Right renal cortex interstitium (tissue), 3 donors: ENCODE data around the gene APBB2. TPM values are rescaled to one million over a fixed set of nuclear protein-coding genes. Genes with fewer than 3 reads are reported as not detected.

Source experiments
- DNase-seq, 3 donors: peaks; one replicate each; pipeline ENCODE4 v3.0.0-alpha.2; 2013; ENCODE audit warnings: low read depth in 3 of 3, low spot score in 2 of 3
- polyA plus RNA-seq, 3 donors: library from polyadenylated mRNA; unstranded; fragments of 120-200 nt; gene quantifications; one replicate each; pipeline ENCODE4 v1.2.1, GENCODE V29; 2013; ENCODE audit not compliant: insufficient read length in 3 of 3

APBB2 gene
- polyA plus RNA-seq, 3 donors, result 46.8 to 52.3 (median 47.7) TPM

- DNase-seq, result no peak
Measured at GRCh38 chr4:40991908-40992307, 222.4 kb downstream of the APBB2 start.

GRCh38 chr4:40990899-40991265, 223.5 kb downstream of the APBB2 start:
- DNase-seq, result no peak

DNA sequence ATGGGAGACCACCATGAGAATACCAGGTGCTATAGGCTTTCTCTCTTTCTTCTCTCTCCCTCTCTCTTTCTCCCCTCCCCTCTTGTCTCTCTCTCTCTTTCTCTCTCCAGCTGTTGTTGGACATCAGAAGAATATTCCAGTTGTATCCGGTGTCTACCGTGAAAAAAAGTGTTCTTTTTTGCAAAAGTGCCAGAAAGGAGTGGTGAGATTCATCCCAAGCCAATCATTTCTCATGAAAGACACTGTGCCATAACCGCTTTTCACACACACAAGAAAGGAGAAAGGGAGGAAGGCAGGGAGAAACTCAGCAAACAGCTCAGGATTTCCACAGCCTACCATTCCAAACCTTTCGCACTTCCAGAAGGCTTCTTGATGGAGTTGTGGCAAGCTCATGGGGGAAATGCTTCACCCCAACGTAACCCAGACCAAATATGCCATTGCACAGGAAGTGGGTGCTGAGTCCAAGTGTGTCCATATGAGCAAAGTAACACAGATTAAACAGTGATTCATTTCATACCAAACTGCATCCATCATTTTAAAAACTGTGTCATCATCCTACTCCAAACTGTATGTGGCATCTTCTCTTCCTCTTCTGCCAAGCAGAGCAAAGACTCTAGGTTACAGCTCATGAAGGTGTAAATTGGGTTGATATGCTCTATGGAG, 224.0 kb downstream of the APBB2 start:
- no peak for DNase-seq

DNA sequence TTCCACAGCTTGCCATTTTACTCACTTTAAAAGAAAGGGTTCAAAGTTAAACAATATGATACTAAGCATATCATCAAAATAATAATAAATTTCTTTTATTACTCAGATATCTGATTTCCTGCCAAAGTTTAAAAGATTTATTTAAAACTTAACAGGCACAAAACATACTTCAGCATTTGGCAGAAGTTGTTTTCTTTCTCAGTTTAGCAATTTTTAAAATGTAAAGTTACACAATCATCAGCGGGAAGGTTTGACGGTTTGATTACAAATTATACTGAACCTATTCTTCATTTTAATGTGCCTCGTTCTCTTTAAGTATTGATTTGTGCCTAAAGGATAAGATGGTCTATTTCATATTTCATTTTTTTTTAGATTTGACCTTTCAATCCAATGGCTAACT, 227.2 kb downstream of the APBB2 start:
- no peak for DNase-seq

DNA sequence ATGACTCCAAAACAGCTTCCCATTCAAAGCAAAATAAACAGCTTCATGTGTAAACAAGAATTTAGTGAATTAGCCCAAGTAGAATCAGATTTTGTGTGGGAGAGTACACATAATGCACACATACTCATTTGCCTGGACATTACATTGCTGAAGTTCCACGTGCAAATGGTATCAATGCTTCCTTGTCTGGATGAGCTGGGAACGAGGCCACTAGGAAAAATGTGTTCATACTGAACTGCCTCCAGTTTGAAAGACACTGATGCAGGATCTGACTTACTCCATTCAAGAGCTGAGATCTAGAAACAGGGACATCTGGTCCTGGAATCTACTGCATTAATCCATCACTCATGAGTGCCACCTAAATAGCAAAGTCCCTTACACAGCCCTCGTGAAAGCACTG, 228.0 kb downstream of the APBB2 start:
- no peak for DNase-seq

DNA sequence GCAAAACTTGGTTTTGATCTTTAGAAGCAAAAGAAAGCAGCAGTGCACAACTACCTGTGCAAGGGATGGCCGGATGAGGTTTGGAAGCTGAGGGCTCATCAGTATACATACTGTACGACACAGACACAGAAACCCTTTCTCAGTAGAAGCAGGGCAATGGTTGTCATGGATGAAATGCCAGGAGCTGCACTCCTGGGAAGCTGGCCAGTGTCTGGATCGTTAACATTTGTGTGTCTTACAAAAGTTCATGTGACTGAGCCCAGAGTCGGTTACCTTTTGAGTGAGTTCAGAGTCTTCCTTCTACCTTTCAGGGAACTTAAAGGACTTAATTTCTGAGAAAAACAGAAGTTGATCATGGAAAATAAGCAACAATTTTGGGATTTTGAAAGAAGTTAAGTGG, 230.3 kb downstream of the APBB2 start:
- no peak for DNase-seq

DNA sequence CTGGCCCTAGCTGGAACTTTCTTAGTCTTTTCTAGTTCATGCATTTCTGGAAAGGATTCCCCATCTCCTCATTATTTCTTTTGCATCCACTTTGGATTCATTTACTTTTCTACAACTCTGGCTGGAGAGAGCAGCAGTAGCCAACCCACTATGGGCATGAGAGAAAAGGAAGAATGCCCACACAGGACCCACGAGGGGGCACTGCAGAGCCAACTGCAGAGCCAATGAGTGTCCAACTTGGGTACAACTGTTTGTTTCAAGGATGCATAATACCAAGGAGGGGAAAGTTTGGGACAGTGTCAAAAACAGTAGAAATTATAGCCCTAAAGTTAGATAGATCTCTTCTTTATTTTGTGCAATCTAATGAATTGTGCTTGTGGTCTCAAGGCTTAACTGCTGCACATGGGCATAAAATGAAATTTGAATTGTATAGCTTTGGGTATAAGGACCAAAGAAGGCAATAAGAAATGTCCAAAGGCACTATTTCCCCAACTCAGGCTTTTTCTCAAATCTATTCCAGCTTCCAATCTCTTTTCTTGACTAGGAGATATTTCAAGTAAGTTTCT, 233.9 kb downstream of the APBB2 start:
- DNase-seq, result no peak

GRCh38 chr4:40978548-40978947, 235.8 kb downstream of the APBB2 start:
- DNase-seq, result no peak

DNA sequence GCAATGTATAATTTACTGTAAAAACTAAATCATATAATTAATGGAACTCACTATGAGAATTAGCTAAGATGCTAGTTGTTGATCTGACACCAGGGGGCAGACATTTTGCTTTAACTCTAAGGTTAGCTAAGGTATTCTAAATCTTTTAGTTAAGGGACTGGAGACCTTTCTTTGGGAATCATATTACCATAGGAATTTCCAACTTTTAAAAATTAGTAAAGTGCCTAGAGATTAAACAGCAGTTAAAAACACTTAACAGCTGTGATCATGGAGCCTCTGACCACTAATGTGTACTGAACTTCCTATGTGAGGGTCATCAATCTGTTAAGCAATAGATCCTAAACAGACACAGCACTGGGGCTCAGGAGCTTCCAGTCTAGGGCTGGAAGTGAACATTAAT, 238.0 kb downstream of the APBB2 start:
- DNase-seq, result peak; percentile 50 to 55 (median 52)

- DNase-seq, result no peak
Measured at GRCh38 chr4:40972722-40973121, 241.6 kb downstream of the APBB2 start.

DNA sequence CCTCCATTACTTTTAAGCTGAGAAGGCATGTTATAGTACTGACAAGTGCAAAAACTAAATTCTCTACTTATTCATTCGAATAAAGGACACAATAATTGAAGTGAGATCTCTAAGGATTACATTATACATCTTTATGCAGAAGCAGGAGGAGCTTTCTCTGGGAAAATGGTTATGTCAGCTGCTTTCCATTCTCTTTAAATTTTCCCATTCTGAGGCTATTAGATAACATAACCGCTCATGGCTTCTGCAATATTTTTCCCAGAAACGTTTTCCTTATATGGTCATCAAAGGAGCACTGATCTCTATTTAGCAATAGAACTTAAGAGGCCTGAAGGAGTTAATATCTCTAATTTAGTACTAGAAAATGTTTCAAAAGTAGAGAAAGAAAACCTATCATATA, 243.0 kb downstream of the APBB2 start:
- no peak for DNase-seq

- no peak for DNase-seq
Measured at GRCh38 chr4:40969501-40969900, 244.8 kb downstream of the APBB2 start.

GRCh38 chr4:40967550-40967949, 246.8 kb downstream of the APBB2 start:
- DNase-seq, result no peak

GRCh38 chr4:40966091-40966490, 248.3 kb downstream of the APBB2 start:
- no peak for DNase-seq

- DNase-seq, result no peak
Measured at GRCh38 chr4:40963897-40964478, 250.4 kb downstream of the APBB2 start.

DNA sequence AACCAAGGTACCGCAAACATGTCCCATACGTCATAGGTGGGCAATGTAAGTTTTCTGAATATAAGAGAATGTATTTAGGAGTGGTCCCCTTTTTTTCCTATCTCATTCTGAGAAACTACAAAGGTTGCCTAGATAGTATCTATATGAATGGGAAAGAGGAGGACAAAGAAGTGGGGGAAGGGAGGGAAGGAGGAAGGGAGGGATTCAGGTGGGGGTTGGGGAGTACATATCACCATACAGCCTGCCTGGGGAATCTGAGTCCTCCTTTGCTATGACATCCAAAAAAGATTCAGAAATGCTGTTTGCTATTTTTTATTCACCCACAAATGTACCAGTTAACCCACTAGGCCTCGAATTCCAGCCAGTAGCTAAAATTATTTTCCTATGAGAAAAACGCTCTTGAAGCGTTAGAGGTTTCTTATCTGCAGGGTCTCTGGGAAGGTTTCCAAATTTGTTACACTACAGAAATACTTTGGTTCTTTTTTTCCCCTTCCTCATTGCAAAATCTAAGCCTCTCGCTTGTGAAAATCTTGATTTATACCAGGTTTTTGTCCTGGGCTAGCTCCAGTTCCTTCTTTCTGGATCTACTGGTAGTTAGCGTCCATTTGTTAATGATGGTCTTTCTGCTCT, 251.7 kb downstream of the APBB2 start:
- DNase-seq, result no peak

DNA sequence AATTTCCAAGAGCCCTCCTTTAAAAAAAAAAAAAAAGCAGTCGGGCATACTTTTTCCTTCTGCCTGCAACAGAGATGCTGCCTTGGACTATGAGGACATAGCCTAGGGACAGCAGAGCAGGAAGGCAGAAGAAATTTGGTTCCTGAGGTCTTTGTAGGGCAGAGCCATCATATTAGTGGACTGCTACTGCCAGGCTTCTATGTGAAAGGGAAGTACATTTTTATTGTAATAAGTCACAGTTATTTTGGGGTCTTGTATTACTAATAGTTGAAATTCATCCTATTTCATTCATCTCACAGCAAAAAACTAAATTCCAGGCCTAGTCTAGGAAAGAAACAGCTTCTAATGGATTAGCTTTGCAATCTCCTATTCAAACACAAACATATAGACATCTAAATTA, 253.4 kb downstream of the APBB2 start:
- no peak for DNase-seq

DNA sequence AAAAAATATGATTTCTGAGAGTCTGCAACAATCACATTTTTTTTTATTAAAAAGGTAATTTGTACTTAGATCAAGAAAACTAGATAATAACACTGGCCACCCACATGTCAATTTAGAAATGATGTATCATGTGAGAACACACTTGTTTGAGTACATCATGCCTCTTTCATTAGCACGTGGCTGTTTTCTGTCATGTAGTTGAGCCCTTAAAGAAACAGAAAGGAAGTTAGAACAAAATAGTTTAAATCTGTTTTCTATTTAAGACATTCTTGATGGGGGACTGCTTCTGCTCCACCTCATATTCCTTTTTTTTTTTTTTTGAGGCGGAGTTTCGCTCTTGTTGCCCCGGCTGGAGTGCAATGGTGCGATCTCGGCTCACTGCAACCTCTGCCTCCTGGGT, 257.1 kb downstream of the APBB2 start:
- DNase-seq, result no peak

DNA sequence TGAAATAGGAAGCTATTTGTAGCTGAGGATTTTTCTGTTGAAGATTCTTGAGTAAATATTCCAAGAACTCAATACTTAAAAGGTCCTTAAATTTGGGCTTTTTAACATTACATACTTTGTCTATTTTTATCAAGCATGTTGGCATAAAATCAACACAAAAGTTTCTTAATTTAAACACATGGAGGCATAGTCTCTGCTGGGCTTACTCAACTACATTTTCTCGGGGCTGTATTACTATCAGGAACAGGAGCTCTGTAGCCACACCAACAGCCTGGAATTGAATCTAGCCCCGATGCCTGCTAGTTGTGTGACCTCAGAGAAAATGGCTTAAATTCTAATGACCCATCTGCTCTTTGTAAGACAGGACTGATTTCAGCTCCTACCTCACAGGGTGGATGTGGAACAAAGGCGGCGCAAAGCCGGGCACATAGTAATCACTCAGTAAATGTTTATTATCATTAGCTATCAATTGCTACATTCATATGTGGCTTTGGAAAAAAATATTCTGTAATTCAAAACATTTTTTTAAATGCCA, 257.6 kb downstream of the APBB2 start:
- no peak for DNase-seq

DNA sequence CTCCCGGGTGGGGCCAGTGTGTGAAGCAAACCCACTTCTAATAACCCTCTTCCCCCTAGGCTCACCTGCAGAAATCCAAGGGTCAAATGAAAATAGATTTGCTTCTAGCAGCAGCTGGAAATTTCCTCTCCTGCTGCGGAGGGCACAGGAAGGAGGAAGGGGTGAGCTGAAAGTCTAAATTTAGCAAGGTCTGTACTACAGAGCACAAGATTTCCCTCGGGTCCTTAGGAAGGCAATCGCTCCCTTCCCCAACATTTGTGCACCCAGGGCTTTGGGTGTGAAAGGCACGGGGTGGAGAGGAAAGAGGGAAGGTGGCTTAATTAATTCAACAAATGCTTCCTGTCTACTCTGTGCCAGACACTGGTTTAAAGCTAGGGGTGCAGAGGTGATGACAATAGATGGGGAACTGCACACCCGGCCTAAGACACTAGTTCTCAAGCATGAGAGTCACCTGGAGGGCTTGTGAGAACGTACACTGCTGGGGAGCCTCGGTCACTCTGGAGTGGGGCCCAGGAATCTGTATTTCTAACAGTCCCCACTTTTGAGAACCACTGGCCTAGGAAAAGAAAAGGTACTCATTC, 260.2 kb downstream of the APBB2 start:
- no peak for DNase-seq

- DNase-seq, result peak in 1 of 3 donors; percentile 29
Measured at GRCh38 chr4:40953283-40954087, 260.9 kb downstream of the APBB2 start.
